ENCODE measurements around the gene POLDIP2. TPM values are rescaled to one million over a fixed set of nuclear protein-coding genes. Genes with fewer than 3 reads are reported as not detected.

The POLDIP2 gene
- total RNA-seq, 1 experiment from 2014 or later, result 82.8 TPM

DNA sequence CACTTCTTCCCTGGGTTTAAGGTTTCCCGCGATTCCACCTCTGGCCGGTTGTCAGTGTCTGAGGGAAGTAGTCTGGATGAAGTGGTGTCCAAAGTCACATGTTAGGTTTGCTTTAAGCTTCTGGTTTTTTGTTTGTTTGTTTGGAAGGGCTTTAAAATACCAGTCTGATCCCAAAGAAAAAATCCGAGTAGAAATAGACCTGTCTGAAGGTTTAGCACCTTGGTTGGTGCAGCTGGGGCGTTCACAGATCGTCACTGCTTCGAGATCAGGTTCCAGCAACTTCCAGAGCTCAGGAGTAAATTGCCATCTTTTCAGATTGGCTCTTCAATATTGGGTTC lies 37.8 kb downstream of the POLDIP2 start:
- Histone ChIP-seq H3K23me2 (ENCODE audit: insufficient read length, low read depth, low read length, poor library complexity, severe bottlenecking) (peaks cover 28% of the 10 kb centered on the region), H3K23ac (ENCODE audit: insufficient read length, low read depth, low read length) (no peak overlapping the region), H2BK15ac (ENCODE audit: low read depth, low read length) (no peak overlapping the region; the same call in 1 of the 2 replicates), H3K79me1 (ENCODE audit: insufficient read depth, low read depth, low read length, poor library complexity, severe bottlenecking) (peaks cover 3% of the 10 kb centered on the region), H2BK120ac (ENCODE audit: low read depth, low read length, poor library complexity, severe bottlenecking) (no peak overlapping the region), H3K79me2 (ENCODE audit: insufficient read depth, low read length) (peaks cover 47% of the 10 kb centered on the region), H3K4ac (ENCODE audit: low read depth, low read length) (no peak overlapping the region), H3K9me3 (ENCODE audit: control insufficient read depth, low read depth, low read length) (no peaks in the 10 kb centered on the region), H4K20me1 (ENCODE audit: control insufficient read depth, insufficient read depth, insufficient read length) (no peaks in the 10 kb centered on the region), H3K18ac (ENCODE audit: insufficient read length, low read depth, low read length) (peak overlapping the region; percentile 55), H3K27me3 (ENCODE audit: insufficient read depth, low read length) (no peaks in the 10 kb centered on the region), H4K8ac (replicated peaks; ENCODE audit: insufficient read length, low read depth, low read length) (no peak overlapping the region), H3K4me2 (ENCODE audit: insufficient read depth, insufficient read length, low read length) (peak overlapping the region; percentile 97), H2BK20ac (ENCODE audit: low read depth, low read length, poor library complexity, severe bottlenecking) (no peak overlapping the region), H4K5ac (ENCODE audit: insufficient read length, low read depth, low read length) (no peak overlapping the region), H3K14ac (ENCODE audit: insufficient read depth, low read length) (peak overlapping the region; percentile 89; the same call in 1 of the 2 replicates), H4K91ac (ENCODE audit: insufficient read length, low read depth, low read length) (no peak overlapping the region), H3T11ph (ENCODE audit: low read length) (no peak overlapping the region), H3K27ac (ENCODE audit: insufficient read length, low read depth, low read length) (no peak overlapping the region), H2AFZ (ENCODE audit: low read length) (no peak overlapping the region), H3K9ac (ENCODE audit: extremely low read depth, insufficient read length, low read length) (peak overlapping the region; percentile 89), H2BK5ac (ENCODE audit: insufficient read length, low read length) (no peak overlapping the region), H2AK5ac (ENCODE audit: insufficient read length, low read length) (no peak overlapping the region), H2BK12ac (ENCODE audit: insufficient read length, low read depth, low read length) (no peak overlapping the region), H3K56ac (ENCODE audit: insufficient read length, low read depth, low read length) (no peak overlapping the region), H3K4me1 (ENCODE audit: insufficient read depth, low read length) (peaks cover 6% of the 10 kb centered on the region)
- Mint-ChIP-seq H3K27ac (peak overlapping the region; percentile 59 to 99 (median 97)), H3K27me3 (ENCODE audit: low read depth) (no peaks in the 10 kb centered on the region; the same call in 1 of the 2 replicates), H3K9me3 (no peaks in the 10 kb centered on the region; a peak in 1 of 5 replicates), H3K4me1 (peaks cover 45 to 48% of the 10 kb centered on the region in 2 experiments), H3K36me3 (ENCODE audit: insufficient read depth in 1 of 3, low read depth in 3 of 3) (peaks cover 16 to 24% (median 22%) of the 10 kb centered on the region in 3 experiments; a peak in 6 of 7 replicates), H3K4me3 (peak overlapping the region; percentile 96)
- DNase-seq, result no peak
- TF ChIP-seq, protein P1, sequence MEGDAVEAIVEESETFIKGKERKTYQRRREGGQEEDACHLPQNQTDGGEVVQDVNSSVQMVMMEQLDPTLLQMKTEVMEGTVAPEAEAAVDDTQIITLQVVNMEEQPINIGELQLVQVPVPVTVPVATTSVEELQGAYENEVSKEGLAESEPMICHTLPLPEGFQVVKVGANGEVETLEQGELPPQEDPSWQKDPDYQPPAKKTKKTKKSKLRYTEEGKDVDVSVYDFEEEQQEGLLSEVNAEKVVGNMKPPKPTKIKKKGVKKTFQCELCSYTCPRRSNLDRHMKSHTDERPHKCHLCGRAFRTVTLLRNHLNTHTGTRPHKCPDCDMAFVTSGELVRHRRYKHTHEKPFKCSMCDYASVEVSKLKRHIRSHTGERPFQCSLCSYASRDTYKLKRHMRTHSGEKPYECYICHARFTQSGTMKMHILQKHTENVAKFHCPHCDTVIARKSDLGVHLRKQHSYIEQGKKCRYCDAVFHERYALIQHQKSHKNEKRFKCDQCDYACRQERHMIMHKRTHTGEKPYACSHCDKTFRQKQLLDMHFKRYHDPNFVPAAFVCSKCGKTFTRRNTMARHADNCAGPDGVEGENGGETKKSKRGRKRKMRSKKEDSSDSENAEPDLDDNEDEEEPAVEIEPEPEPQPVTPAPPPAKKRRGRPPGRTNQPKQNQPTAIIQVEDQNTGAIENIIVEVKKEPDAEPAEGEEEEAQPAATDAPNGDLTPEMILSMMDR (conservative IDR thresholded peaks at IDR 0.05), result no peak
- no CpG with 5 or more reads among the region's 7 CpGs for WGBS (ENCODE audit: extremely low coverage, insufficient read length, low lambda C conversion rate)
